Stimulated activated CD4-positive, alpha-beta T cell treated with anti-CD3 and anti-CD28 coated beads, TNF-alpha, amount 100 ng/mL, for 48 hours (primary cell): ENCODE data around the gene ATP11B.

Experiments
- DNase-seq, 3 donors: peaks; one replicate each; pipeline ENCODE4 v3.0.0-alpha.2; 2020; ENCODE audit warnings: low read depth in 3 of 3

ATP11B gene

DNA sequence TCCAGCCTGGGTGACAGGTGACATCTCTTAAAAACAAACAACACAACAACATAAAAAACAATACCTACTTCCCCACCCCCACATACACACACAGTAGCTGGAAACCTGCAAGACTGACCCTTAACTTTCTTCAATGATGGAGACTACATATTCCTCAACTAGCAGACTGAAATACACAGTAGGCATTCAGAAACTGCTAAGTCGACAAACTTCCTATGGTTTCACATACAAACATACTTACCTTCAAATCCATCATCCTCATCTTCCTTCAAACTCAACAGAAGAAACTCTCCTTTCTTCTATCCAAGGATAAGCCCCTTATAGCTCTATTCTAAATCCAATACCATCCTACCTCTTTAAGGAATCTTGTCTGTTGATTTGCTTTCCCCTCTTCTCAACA is 156.4 kb downstream of the ATP11B start:
- DNase-seq: no peak

- DNase-seq: no peak
Measured at GRCh38 chr3:182954553-182955235, 161.4 kb downstream of the ATP11B start.

DNA sequence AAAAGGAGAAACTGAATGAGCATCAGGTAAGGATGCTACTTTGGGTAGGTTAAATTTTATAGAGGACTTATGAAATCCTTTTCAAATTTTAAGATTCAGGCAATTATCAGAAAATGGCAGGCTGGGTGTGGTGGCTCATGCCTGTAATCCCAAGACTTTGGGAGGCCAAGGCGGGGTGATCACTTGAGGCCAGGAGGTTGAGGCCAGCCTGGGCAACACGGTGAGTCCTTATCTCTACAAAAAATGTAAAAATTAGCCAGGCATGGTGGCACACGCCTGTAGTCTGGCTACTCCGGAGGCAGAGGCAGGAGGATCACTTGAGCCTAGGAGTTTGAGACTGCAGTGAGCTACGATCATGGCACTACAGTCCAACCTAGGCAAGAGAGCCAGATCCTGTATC is 163.9 kb downstream of the ATP11B start:
- DNase-seq: no peak

GRCh38 chr3:182957676-182958266 is 164.5 kb downstream of the ATP11B start:
- no peak for DNase-seq

- DNase-seq: no peak
Measured at GRCh38 chr3:182959474-182960350, 166.4 kb downstream of the ATP11B start.

- DNase-seq: no peak
Measured at GRCh38 chr3:182962166-182962565, 168.9 kb downstream of the ATP11B start.

GRCh38 chr3:182964179-182964578 is 170.9 kb downstream of the ATP11B start:
- no peak for DNase-seq

DNA sequence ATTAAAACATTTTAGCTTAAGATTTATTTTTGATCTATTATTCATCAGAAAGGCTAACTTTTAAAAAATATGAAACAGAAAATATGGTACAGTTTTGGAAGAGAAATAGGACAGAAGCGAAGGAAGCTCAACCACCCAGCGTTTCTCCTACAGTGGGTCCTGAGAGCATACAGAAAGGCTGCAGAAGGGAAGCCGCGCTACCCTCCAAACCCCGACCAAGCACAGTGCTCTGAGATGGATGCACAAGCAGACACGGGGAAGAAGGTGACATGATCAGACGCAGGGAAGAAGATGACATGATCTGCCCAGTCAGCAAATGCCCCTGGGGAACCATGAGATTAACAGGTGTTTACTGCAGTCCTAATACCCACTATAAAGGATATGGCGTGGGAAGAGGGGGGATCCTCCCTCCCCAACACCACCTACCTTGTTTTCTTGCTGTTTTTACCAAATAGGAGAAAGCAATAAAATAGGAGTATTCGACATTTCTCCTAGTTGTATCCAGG is 172.6 kb downstream of the ATP11B start:
- DNase-seq: no peak

GRCh38 chr3:182967218-182968204 is 174.2 kb downstream of the ATP11B start:
- DNase-seq: no peak

DNA sequence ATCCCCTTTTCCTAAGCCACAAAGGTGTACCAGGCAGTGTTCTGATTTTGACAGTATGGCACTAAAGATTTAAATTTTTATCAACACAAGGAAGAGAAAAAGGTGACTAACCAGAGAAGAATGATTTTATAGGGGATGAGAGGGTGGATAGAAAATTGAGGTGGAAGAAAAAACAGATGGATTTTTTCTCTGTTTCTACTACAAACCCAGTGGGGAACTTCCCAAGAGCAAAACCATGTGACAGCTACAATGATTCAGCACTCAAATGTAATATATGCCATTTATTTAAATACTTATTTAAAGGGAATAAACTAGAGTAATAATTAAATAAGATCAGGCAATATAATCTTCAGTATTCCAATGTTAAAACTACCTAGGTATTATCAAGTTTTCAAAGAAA is 176.0 kb downstream of the ATP11B start:
- DNase-seq: no peak

- no peak for DNase-seq
Measured at GRCh38 chr3:182969853-182970252, 176.5 kb downstream of the ATP11B start.

DNA sequence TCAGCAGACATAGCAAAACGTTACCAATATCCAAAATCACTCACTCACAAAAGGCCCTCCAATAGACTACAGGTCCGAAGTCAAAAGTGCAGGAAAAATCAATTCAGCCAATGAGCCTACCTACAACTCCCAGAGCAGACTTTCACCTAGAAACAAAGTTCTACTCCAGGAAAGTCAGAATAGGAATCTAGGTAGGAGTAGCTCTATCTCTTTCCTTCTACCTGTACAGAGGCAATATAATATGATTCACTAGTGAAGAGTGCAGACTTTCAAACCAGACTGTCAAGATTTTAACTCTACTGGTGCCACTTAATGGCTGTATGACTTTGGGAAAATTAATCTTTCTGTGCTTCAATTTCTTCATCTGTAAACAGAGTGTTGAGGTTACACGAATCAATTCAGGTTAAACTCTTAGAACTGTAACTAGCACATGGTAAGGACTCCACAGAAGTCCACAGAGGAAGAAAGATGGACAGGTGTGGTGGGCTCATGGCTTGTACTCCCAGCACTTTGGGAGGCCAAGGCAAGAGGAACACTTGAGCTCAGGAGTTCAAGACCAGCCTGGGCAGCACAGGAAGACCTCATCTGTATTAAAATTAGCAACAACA is 177.6 kb downstream of the ATP11B start:
- DNase-seq: no peak
